Limb (tissue), 2 donors: Measurements from ENCODE around the gene GEN1.
A peak's percentile ranks its signal among the peaks of the same experiment; 100 is the strongest.

Source experiments
- DNase-seq, 2 donors: peaks; one replicate each; pipeline ENCODE4 v3.0.0-alpha.2; 2016; ENCODE audit errors: extremely low spot score in 2 of 2

GEN1 gene

GRCh38 chr2:17752892-17753802 lies 791 bp upstream of the GEN1 start:
- DNase-seq = peak in 1 of 2 donors; percentile 18

- DNase-seq = no peak
These were observed 961 bp downstream of the GEN1 start for GRCh38 chr2:17754773-17755425.

GRCh38 chr2:17756668-17757067 lies 2.7 kb downstream of the GEN1 start:
- DNase-seq = no peak

- no peak for DNase-seq
These were observed 3.4 kb downstream of the GEN1 start for GRCh38 chr2:17757321-17757720.

- no peak for DNase-seq
These were observed 4.2 kb downstream of the GEN1 start for GRCh38 chr2:17758118-17758517.

GRCh38 chr2:17759805-17760204 lies 5.9 kb downstream of the GEN1 start:
- no peak for DNase-seq

- DNase-seq = no peak
These were observed 8.5 kb downstream of the GEN1 start for GRCh38 chr2:17762451-17762850.

GRCh38 chr2:17763641-17764333 lies 9.8 kb downstream of the GEN1 start:
- DNase-seq = no peak

- DNase-seq = no peak
These were observed 11.5 kb downstream of the GEN1 start for GRCh38 chr2:17765398-17765797.

GRCh38 chr2:17768894-17769293 lies 15.0 kb downstream of the GEN1 start:
- no peak for DNase-seq

- DNase-seq = no peak
These were observed 18.0 kb downstream of the GEN1 start for GRCh38 chr2:17771956-17772355.

- DNase-seq = no peak
These were observed 18.6 kb downstream of the GEN1 start for GRCh38 chr2:17772532-17772931.

- no peak for DNase-seq
These were observed 26.6 kb downstream of the GEN1 start for GRCh38 chr2:17780546-17780945.

- no peak for DNase-seq
These were observed 27.5 kb downstream of the GEN1 start for GRCh38 chr2:17781482-17781881.

GRCh38 chr2:17786727-17787126 lies 32.8 kb downstream of the GEN1 start:
- no peak for DNase-seq

GRCh38 chr2:17788773-17789172 lies 34.8 kb downstream of the GEN1 start:
- no peak for DNase-seq

GRCh38 chr2:17790536-17790935 lies 36.6 kb downstream of the GEN1 start:
- DNase-seq = no peak

GRCh38 chr2:17791121-17791816 lies 37.3 kb downstream of the GEN1 start:
- peak in 1 of 2 donors; percentile 81 for DNase-seq

GRCh38 chr2:17791817-17792130 lies 37.8 kb downstream of the GEN1 start:
- no peak for DNase-seq

- DNase-seq = no peak
These were observed 38.6 kb downstream of the GEN1 start for GRCh38 chr2:17792515-17792914.

GRCh38 chr2:17793296-17793695 lies 39.4 kb downstream of the GEN1 start:
- peak in 1 of 2 donors; percentile 60 for DNase-seq
